GM18951 (cell line): Measurements from ENCODE around the gene TTLL4.

ENCODE experiments used
- POLR2A ChIP-seq: IDR thresholded peaks from 4 replicates; pipeline ENCODE4 v1.6.1; 2011; ENCODE audit warnings: mild to moderate bottlenecking; ENCODE audit not compliant: insufficient read length, insufficient read depth; ENCODE audit errors: extremely low read depth
- in situ Hi-C: fragments of 300-500 bp; cut with MboI; formaldehyde crosslinking; loops from one replicate; pipeline ENCODE4 v1.12.0; 2022; ENCODE audit warnings: low sequenced_read_pairs, mixed read lengths, inconsistent platforms; ENCODE audit not compliant: unreplicated experiment

The TTLL4 gene

DNA sequence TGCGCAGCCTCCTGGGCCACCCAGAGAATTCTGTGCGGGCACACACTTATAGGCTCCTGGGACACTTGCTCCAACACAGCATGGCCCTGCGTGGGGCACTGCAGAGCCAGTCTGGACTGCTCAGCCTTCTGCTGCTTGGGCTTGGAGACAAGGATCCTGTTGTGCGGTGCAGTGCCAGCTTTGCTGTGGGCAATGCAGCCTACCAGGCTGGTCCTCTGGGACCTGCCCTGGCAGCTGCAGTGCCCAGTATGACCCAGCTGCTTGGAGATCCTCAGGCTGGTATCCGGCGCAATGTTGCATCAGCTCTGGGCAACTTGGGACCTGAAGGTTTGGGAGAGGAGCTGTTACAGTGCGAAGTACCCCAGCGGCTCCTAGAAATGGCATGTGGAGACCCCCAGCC, 11.8 kb upstream of the TTLL4 start:
- TF ChIP-seq POLR2A, result no peak
- in situ Hi-C loops, result no loop called here

DNA sequence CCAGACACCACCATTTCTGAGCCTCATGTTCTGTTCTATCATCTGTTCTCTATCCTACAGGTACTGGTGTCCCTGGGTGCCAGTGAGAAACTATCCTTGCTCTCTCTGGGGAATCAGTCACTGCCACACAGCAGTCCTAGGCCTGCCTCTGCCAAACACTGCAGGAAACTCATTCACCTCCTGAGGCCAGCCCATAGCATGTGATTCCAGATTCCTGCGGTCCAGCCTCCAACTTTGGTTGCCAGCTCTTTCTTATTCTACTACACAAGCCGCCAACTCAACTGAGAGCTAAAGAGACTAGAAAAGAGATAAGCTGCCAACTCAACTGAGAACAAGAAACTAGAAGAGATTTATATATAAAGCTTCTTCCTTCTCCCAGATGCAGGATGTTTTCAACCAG, 8.8 kb upstream of the TTLL4 start:
- in situ Hi-C loops, result no loop called here

DNA sequence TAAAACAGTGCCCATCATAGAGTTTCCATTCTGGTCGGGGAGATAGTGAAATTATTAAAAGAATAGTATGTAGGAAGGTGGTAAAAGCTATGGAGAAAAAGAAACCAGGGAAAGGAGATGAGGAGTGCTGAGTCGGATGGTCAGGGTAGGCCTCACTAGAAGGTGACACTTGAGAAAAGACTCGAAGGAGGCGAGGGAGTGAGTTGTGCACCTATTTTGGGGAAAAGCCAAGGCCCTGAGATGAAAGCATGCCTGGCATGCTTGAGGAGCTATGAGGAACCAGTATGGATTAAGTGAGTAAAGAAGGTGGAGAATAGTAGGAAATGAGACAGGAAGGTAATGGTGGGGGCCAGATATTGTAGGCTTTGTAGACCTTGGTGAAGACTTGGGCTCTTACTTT, 7.3 kb upstream of the TTLL4 start:
- no peak for TF ChIP-seq POLR2A
- in situ Hi-C loops, result no loop called here

More for the DNA sequence above, 8.8 kb upstream of the TTLL4 start:
- TF ChIP-seq POLR2A, result no peak

DNA sequence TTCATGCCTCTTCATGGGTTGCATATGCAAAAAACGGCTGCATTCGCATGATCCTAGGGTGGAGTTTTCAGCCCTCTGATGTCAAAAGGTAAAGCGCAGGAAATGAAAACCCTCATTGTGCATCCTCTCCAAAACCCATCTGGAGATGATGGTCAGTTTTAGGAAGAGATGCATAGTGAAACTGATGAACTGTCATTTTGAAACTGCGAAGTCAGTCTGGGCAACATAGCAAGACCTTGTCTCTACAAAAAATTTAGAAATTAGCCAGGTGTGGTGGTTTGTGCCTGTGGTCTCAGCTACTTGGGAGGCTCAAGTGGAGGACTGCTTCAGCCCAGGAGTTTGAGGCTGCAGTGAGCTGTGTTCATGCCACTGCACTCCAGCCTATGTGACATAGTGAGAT, 2.5 kb upstream of the TTLL4 start:
- TF ChIP-seq POLR2A, result no peak
- in situ Hi-C loops, result no loop called here

DNA sequence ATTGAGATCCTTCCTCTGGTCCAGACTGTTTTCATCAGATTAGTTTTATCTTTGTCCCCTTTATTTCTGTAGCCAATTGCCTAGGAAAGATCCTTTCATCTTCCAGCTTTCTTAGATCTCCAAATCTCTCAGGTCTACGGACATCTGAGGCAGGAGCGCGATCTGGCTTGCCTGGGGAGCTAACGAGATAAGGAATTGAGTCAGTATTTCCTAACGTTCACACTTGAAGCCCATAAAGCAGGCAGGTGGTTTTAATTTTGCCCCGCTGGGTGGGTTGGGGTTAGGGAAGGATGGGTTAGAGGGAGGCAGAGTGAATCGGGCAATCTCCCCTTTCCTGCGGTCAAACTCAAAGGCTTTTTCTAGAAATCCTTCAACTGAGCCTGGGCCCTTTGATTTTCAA, 727 bp upstream of the TTLL4 start:
- TF ChIP-seq POLR2A, result no peak
- in situ Hi-C loops, result no loop called here

DNA sequence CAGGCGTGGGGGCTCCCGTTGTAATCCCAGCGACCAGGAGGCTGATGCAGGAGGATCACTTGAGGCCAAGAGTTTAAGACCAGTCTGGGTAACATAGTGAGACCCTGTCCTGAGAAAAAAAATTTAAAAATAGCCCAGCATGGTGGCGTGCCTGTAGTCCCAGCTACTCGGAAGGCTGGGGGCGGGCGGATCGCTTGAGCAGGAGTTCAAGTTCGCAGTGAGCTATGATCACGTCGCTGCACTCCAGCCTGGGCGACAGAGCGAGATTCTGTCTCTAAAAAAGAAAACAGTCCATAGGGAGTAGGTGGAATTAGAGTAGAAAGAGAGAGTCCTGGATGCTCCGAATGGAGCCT, 325 bp upstream of the TTLL4 start:
- no peak for TF ChIP-seq POLR2A
- in situ Hi-C loops, result no loop called here

DNA sequence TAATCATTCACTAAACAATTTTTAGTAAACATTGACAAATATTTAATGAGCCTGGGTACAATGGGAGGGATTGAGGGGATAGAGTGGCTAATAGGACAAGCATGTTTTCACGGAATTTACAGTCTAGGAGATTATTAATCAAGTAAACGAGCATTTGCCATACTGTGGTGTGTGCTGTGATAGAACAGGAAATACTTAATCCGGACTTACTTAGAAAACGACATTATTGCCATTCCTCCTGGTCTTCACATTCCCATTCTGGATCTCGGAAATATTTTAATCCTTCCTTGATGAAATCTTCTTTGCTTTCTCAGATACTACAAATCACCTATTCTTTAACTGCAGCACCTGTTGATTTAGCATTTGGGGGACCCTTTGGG, 905 bp downstream of the TTLL4 start:
- in situ Hi-C loops, result no loop called here
- no peak for TF ChIP-seq POLR2A

DNA sequence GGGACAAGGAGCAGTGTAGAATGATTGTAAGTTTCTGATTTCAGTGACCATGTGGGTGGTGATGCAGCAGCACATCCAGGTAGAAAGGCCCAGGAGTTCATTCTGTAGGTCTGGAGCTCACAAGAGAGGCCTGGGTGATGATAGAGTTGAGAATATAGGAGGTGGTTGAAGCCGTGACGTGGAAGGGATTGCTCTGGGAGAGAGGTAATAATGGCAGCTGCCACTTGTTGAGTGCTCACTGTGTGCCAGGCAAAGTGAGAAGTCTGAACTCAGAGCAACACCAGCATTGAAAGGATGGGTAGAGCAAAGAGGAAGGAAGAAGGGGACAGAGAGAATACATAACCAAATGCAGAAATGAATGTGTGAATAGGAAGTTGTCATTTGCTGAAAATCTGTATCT, 3.3 kb downstream of the TTLL4 start:
- TF ChIP-seq POLR2A, result no peak
- in situ Hi-C loops, result no loop called here

DNA sequence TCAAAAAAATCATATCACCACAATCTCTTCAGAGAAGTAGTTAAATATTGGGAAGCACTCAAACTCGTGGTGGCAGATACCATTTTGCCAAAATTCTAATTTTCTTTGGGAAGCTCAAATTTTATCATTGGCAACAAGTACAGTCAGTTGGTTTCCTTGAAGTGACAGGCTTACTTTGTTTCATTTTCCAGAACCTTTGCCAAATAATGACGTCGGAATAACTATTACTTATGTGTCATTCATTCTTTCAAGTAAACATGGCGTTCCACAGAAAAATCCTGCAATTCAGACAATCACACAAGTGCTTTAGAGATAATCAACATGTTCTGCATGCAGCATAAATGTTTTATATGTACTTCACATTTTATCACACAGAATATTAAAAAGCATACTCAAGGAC, 5.4 kb downstream of the TTLL4 start:
- in situ Hi-C loops, result no loop called here
- no peak for TF ChIP-seq POLR2A

DNA sequence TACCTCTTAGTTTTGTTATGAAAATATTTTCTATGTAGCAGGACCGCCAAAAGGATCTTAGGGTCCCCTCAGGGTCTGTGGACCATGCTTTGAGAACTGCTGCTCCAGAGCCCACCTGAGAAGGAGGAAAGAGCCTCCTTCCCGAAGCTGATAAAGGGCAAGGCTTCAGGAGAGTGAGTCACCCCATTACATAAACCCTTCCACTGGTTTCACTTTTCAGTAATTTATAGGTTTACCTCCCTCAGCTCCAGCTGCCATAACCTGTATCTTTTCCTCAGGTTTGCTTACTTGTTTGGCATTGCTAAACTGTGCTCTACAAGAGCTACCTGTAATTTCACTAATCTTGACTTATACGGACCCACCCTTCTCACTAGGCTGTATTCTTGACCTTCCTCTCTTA, 6.6 kb downstream of the TTLL4 start:
- TF ChIP-seq POLR2A, result no peak
- in situ Hi-C loops, result no loop called here

DNA sequence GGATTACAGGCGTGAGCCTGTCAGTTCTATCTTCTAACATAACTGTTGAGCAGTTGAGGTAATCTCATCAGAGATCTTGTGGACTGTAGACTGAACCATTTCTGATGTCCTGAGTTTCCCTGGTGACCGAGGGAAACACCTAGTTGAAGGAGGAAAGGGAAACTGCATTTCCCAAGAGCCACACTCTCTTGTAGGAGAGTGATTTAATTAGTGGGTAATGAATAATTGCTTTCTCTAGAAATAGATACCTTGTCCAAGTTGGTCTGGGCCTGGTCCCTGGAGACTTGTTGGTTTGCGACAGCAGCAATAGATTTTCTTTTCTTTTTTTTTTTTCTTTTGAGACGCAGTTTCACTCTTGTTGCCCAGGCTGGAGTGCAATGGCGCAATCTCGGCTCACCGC, 7.4 kb downstream of the TTLL4 start:
- TF ChIP-seq POLR2A, result no peak
- in situ Hi-C loops, result no loop called here

DNA sequence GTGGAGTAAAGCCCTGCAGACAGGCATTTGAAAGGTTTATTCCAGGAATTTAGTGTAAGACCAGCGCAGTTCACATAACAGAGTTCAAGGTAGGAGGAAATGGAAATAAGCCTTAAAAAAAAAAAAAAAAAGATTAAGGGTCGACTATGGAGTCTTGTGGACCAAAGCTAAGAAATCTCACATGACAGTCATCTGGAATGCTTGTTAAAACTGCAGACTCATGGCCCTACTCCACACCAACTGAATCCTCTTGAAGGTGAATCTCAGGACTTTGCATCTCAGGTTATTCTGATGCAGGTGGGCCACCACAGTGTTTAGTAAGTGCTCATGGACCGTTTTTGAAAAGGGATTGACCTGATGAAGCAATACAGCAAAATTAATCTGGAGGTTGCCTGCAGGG, 8.8 kb downstream of the TTLL4 start:
- no peak for TF ChIP-seq POLR2A
- in situ Hi-C loops, result no loop called here

DNA sequence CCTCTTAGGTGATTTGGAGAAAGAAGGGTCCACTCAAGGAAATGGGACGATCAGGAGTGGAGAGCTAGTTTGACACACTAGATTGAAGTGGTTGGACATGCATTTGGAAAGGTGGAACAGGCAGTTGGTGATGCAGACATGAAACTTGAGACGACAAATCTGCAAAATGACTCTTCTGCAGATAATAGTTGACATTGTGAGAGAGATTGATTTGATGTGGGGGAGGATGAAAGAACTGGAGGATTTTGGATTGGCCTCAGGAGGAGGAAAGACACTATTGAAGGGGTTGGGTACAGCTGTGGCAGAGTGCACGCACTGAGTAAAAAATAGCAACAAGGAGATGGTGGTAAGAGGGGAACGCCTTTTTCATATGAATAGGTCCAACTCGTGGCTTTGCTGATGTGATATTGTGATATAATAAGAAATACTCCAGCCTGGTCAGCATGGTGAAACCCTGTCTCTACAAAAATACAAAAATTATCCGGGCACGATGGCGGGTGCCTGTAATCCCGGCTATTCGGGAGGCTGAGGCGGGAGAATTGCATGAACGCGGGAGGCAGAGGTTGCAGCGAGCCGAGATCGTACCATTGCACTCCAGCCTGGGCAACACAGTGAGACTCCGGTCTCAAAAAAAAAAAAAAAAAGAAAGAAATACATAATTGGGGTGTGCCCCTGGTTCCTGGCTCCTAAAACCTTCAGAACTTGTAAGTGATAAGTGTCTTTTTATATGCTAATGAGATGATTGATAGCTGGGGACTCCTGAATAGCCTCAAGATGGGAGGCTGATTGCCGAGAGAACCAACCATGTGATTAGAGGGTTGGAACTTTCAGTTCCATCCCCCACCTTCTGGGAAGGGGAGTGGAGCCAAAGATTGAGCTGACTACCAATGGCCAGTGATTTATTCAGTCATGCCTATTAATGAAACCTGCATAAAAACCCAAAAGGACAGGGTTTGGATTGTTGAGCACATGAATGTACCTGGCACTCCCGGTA, 9.7 kb downstream of the TTLL4 start:
- in situ Hi-C loops, result no loop called here

DNA sequence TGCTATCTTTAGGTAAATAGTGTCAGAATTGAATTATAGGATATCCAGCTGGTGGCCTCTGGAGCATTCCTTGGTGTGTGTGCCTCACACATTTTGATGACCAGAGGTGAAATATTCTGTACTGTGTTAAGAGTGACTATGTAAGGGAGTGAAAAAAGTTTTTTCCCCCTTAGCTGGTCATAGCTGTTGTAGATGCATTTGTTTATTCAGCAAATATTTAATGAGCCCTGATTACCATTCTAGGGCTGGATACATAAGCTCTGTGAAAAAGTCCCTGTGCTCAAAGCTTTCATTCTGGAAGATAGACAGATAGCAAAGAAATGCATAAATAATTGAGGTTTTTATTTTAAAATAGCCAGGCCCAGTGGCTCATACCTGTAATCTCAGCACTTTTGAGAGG, 10.9 kb downstream of the TTLL4 start:
- in situ Hi-C loops, result no loop called here

More for the DNA sequence above, 9.7 kb downstream of the TTLL4 start:
- TF ChIP-seq POLR2A, result no peak

More for the DNA sequence above, 10.9 kb downstream of the TTLL4 start:
- no peak for TF ChIP-seq POLR2A
